GM15510 (cell line): ENCODE measurements around the gene PAWR.

Source experiments
- POLR2A ChIP-seq: IDR thresholded peaks from 3 replicates; pipeline ENCODE4 v1.6.1; 2011; ENCODE audit warnings: borderline replicate concordance; ENCODE audit not compliant: insufficient read length; ENCODE audit errors: extremely low read depth

Gene PAWR

DNA sequence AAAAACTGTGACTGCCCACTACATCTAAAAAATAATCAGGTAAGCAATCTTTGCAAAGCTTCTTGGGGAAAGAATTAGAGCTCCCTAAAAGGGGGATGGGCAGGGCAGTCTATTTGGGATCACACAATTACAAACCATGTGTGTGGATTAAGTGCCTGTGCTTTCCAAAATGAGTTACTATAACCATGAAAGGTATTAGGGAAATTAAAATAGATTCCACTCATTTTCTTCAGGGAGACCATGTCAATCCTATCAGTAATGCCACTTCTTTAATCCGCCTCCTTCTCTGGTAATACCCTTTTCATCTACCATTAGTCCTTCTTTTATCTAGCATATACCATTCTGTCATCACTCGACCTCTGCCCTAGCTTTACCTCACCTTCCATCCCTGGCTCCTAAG is 53.7 kb downstream of the PAWR start:
- TF ChIP-seq POLR2A = no peak

DNA sequence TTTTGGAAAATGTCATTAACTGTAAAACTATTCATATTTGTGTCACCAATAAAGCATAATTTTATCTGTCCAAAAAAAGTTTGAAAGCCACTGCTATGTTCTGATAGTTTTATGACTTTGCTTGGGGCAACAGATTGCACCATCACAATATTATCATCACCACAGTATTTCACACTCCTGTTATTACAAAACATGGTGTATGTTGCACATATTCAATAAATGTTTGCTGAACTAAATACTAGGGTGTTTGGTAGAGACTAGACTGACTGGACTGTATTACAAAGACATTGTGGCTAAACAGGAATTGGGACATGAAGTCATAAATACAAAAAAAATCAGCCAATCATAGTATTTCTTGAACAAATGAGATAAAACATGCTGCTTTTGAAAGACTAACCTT is 55.1 kb downstream of the PAWR start:
- TF ChIP-seq POLR2A = no peak

DNA sequence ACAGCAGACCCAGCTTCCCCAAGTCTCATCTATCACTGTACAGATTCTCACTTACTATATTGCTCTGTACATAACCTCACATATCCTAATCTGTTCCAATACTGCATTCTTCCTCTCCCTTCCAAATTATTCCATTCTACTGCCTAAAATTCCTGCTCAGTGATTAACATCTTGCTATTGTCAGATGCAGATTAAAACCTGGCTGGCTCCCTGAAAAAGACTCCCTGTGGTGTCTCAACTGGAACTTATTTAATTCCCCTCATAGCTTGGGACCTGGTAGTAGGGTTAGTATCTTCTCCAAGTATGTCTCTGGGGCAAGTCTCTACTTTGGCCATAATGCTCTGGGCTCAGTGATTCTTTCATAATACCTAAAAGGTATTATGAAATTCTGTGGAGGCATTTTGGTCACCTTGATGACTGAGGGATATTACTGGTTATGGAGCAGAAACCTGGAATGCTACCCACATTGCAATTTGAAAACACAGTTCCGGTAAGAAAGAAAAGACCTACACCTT is 55.8 kb downstream of the PAWR start:
- TF ChIP-seq POLR2A = no peak

DNA sequence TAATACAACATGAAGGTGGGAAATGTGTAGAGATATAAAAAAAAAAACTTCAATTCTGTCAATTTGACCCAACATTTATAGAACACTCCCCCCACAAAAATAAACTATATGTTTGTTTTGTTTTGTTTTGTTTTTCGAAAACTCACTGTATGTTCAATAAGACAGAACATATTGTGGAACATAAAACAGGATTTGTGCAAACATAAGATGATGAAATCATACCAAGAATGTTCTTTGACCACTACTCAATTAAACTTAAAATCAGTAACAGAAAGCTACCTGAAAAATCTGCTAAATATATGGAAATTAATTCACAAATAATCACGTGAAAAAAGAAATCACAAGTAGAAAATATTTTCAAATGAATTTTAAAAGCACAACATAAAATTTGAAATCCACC is 61.2 kb downstream of the PAWR start:
- no peak for TF ChIP-seq POLR2A

DNA sequence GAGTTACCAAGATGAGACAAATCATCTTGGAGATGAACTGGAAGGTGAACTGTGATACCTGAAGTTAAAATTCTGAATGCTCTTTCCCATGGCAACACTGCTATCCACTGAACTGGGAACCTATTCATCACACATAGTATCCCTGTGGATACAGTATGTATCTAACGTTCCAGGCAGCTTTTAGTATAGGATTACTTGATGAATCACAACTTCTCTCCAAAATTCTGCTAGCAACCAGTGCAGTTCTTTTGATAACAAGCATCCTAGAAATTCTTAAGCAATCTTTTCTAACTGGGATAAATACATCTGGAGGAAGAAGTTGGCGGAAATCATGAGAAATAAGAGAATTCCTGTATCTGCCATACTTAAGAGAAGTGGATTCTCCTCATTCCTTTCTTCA is 66.4 kb downstream of the PAWR start:
- TF ChIP-seq POLR2A = no peak

DNA sequence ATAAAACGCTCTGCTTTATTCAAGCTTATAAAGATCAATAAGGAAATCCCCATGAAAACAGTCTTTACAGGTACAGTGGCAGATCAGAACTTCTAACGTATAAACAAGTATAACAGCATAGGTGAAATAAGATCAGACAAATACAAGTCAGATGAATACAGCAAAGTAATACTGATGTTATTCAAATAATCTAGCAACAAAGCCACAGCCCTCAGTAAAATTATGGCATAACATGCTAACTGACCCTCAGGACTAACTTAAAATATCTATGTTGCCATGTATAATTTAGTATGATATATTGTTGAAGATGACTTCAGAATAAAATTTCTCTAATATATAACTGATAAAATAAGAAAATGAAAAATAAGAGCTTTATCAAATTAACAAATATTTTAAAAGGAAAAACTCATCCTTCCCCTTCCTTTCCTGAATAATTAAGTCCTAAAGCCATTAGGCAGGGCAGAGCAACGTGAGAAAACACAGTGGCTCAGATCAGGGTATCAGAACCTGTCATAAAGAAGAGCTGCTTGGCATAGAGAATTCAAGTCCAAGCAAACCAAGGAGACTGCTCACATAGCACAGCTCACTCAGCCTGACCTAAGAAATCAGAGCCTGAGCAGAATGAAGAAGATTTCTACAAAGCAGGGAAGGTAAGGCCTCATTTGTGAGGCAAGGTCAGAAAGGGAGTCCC is 70.7 kb downstream of the PAWR start:
- no peak for TF ChIP-seq POLR2A

DNA sequence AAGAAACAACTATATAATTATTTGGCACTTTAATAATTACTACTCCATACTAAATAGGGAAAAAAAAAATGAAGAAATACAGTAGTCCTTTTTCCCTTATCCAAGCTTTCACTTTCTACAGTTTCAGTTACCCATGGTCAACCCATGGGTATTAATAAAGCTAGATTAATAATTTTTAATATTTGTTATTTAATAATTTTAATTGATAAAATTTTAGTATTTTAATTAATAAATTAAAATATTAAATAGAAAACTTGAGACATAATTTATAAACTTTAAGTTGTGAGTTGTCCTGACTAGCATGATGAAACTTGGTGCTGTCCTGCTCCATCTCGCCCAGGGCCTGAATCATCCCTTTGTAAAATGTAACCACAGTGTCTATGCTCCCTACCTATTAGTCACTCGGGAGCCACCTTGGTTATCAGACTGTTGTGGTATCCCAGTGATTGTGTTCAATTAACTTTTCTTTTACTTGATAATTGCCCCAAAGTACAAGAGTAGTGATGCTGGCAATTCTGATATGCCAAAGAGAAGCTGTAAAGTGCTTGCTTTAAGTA is 71.8 kb downstream of the PAWR start:
- TF ChIP-seq POLR2A = no peak

DNA sequence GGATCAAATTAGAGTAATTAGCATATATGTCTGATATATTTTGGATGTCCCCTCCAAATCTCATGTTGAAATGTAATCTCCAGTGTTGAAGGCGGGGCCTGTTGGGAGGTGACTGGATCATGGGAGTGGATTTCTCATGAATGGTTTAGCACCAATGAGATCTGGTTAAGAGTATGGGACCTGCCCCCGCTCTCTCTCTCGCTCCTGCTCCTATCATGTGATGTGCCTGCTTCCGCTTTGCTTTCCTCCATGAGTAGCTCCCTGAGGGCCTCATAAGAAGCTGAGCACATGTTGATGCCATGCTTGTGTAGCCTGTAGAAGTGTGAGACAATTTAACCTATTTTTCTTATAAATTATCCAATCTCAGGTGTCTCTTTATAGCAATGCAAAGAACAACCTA is 73.1 kb downstream of the PAWR start:
- no peak for TF ChIP-seq POLR2A

DNA sequence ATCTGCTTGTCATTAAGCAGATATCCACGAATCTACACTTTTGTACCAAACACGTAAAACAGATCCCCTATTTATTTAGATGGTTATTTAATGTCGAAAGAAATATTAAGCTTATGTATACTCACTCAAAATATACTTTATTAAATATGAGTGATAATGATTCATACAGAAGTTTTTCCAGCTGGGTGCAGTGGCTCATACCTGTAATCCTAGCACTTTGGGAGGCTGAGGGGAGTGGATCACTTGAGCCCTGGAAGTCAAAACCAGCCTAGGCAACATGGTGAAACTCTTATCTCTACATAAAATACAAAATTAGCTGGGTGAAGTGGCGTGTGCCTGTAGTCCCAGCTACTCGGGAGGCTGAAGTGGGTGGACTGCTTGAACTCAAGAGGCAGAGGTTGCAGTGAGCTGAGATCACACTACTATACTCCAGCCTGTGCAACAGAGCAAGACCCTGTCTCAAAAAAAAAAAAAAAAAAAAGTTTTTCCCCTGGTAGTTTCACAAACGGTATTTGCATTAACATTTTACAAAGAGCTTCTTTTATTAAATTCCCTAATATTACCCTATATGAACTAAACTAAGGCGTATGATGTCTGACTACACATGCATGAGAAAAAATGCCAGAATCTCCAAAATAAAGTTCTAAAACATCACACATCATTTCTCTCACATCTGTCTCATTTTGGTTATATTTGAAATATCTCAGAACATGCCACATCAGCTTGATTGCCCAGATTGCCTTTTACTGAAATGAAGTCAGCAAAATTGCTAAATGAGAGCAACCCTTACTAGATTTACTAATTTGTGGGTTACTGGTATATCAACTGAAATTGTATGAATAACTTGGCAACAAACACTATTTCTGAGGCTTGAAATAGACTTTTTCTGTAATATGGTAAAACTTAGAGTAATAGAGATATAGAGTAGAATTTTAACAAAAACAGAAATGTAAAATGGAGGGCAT is 74.9 kb downstream of the PAWR start:
- no peak for TF ChIP-seq POLR2A

DNA sequence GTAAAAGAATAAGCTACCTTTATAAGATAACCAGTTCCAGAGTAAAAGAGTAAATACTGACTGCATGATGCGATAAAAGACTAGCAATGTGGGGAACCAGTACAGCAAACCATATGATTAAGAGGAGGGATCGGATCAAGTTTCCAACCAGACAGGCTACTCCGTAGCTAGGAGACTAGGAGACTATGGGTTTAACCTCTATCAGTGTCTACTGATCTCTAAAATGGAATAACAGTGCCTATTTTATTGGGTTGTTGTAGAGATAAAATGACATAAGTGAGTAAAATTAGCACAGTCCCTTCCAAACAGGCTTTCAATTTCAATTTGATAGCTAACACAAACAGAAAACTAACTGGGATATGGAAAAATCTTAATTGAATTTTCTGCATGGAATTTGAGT is 76.0 kb downstream of the PAWR start:
- TF ChIP-seq POLR2A = no peak

DNA sequence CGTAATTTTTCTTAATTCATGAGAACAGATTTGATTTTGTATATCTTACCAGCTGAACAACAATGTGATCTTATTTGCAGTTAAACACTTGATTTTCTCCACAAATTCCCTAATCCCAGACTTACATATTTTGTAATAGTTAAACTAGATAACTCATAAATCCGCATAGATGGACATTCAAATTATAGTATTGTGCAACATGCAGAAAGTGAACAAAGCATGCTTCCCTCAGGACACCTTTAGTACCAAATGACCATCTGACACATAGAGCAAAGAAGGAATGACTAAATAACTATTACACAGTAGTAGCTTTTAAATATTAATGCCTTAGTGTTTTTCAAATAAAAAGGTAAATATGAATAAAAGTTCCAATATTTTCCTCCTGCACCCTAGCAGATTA is 88.9 kb downstream of the PAWR start:
- TF ChIP-seq POLR2A = no peak

DNA sequence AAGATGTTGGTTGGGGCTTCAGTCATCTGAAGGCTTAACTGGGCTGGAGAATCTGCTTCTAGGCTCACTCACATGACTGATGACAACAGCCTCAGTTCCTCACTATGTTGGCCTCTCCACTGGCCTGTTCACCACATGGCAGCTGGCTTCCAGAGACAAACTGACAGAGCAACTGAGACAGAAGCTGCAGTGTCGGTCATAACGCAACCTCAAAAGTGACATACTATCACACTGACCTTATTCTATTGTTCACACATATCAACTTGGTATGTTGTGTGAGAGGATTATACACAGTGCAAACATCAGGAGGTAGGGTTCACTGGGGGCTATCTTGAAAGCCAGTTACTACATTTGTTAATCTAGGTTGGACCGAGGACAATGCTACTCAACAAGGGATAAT is 92.9 kb downstream of the PAWR start:
- no peak for TF ChIP-seq POLR2A

DNA sequence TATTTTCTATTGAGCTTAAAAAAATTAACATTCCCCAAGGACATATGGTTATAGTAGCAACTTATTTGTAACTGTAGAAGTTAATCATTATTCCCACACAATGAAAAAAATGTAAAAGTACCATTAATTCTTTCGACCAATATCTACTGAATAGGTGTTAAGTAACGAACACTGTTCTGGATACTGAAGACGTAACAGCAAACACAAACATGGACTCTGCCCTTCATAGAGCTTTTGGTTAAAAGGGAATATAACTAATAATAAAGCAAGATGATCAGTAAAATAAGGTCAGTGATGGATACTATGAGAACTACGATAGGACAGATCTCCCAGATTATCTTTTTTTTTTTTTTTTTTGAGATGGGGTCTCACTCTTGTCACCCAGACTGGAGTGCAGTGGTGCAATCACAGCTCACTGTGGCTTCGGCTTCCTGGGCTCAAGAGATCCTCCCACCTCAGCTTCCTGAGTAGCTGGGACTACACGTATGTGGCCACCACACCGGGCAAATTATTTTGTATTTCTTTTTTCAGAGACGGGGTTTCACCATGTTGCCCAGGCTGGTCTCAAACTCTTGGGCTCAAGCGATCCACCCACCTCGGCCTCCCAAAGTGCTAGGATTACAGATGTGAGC is 93.9 kb downstream of the PAWR start:
- no peak for TF ChIP-seq POLR2A

DNA sequence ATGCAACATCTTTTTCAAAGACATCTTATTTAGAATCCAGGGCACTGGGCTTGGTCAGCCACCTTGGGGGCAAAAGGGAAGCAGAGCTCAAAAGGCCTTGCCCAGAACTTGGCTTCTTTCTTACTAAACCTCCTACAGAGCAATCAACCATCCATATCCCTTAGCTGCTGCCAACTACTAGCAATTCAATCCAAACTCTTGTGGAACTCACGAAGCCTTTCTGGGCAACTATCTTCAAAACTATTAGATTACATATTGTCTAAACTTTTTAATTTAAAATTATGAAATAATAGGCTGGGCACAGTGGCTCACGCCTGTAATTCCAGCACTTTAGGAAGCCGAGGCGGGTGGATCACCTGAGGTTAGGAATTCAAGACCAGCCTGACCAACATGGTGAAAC is 95.5 kb downstream of the PAWR start:
- no peak for TF ChIP-seq POLR2A

DNA sequence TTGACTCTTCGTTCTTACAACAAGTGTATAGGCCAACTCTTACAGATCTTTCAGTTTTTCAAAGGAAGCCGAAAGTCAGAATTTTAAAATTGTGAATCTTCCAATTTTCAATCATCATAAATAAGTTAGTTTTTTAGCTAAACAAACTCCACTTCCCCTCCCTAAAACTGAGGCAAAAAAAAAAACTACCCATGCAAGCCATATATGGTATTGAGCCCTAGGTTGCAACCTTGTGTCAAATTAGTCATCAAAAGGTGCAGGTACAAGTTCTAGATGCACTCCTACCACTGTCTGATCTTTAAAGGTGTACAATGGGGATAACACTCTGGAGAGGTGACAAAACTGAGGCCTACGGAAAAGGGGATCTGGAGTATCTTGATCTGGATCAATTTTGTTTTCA is 97.9 kb downstream of the PAWR start:
- no peak for TF ChIP-seq POLR2A
